ENCODE results near the gene TMEM109. TPM values are rescaled to one million over a fixed set of nuclear protein-coding genes. Genes with fewer than 3 reads are reported as not detected.

TMEM109 gene
- total RNA-seq, 1 donor from 2014 or later: 80.2 TPM

DNA sequence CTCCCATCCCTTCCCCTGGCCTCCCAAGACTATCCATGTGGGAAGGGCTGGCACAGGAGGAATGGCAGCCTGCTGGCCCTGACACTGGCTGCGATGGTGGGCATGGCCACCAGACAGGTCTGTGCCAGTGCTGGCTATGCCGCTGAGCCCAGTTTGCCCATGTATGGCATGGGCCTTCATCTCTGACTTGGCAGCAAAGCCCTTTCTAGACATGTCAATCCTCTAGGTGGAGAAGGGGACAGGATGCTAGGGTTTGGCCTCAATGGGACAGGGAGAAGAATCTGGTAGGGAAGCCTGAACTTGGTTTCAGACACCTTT is 37.8 kb upstream of the TMEM109 start:
- no peak for DNase-seq (ENCODE audit: low spot score)

DNA sequence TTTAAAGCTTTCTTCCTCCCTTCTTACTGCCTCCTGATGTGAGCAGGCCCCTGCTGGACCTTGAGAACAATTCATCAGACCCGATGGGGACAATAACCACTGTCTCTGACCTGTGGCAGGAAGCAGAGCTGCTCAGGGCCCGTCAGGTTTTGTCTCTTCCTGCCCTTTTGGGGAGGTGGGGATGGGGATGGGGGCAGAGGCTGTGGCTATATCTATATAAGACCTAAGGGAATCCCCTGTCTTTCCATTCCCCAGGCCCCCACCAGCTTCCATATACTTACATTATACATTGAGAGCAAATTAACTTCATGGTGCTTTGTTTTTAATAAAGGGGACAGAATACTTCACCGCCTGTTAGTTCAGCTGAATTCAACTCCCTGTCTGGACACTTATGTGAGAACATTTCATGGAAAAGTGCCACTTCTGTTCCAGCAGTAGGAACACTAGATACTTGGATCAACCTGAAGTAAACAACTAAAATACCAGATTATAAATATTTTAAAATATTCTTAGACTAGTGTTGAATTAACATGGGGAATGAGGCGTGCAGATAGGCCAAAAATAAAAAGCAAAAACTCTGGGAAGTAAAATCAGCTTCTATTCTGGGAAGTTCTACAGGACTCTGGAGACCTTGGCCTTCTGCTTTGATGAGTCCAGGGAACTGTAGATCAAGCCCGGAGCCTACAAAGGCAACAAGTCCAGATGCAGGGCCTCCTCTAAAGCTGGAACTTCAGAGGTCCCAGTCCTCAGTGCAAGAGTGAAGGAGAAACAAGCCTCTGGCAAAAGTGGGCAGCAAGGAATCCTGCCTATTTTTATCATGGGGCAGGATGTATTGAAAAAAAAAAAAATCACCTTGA is 35.5 kb upstream of the TMEM109 start:
- DNase-seq (ENCODE audit: low spot score): no peak
- intact Hi-C loops (cut with DNase I): no loop called here

More for the DNA sequence above, 37.8 kb upstream of the TMEM109 start:
- intact Hi-C loops (cut with DNase I): no loop called here

DNA sequence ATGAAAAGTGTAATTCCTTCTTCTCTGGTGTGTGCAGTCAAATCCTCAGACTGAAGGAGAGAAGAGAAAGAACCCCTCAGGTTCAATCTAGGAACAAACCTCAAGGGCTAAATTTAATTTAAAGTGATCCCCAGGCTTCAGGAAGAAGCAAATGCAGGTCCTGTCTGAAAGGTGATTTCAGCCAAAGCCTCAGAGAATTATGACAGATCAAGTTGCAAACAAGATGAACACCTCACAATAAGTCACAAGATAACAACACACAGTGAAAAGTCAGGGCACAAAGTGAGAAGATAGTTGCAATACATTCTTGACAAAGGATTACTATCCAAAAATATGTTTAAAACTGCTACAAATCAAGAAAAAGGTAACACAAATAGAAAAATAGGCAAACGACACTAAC is 34.9 kb upstream of the TMEM109 start:
- no peak for DNase-seq (ENCODE audit: low spot score)

DNA sequence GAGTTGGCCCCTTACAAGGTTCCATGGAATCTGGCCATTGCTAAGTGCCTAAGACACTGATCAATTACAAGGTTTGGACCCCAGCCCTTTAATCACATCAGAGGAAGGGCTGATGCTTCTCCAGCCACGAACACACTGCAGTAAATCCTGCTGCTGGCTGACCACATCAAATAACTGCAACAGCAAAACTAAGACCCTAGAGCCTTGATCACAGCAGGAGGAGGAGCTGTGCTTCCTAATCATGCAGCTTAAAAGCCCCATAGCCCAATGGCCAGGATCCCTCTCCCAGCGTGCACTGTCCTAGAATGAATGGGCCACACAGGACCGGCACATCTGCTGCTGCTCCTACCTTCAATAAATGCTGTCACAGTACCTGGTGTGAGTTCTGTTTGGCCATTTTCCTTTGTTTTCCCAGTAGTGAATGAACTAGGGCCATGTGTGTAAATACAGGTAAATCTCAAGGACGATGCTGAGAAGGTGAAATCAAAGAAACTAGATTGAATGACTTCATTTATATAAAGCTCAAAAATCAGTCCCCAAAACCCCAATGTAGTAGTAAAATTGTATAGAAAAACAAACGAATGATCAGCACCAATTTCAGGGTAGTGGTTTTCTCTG is 33.9 kb upstream of the TMEM109 start:
- no peak for DNase-seq (ENCODE audit: low spot score)
- intact Hi-C loops (cut with DNase I): no loop called here

More for the DNA sequence above, 34.9 kb upstream of the TMEM109 start:
- intact Hi-C loops (cut with DNase I): no loop called here

DNA sequence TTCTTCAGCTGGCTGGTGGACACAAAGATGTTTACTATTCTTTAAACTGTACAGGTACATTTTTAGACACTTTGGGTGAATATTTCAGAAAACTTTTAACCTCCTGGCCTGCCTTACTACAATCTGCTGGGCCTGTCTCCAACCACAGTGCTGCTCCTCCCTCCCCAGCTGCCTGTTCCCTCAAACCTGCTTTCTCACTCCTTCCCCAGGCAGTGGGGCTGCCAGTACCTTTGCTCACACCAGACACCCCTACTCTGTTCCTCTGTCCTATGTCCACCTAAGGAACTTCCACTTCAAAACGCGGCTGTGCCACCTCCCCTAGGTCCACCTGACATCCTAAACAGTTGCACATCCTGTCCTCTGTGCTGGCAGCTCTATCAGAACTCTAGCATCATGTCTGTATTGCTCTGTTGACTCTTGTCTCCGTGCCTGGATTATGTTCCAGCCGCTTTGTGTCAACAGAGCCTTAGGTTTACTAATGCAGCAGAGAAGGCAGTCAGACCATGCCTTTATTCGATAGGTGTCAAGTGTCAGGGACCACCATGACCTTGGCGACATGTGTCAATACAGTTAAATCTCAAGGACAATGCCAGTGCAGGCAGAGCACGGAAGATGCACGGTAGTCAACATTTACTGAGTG is 33.2 kb upstream of the TMEM109 start:
- intact Hi-C loops (cut with DNase I): no loop called here
- no peak for DNase-seq (ENCODE audit: low spot score)

DNA sequence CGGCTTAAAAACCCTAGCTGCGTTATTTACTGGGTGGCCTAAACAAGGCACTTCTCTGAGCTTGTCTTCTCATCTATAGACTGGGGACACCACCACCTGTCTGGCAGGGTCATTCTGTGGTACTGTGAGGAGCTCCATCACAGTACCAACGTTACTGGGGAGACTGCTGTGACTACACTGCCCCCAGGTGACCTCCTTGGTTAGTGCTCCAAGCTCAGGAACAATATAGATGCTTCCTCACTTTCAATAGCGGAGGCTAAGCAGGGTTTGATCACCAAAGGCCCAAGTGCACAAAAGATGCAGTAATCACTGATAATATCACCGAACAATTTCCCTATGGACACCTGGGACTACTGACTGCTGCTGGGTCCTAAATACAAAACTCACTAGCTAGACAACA is 26.4 kb upstream of the TMEM109 start:
- no peak for DNase-seq (ENCODE audit: low spot score)
- intact Hi-C loops (cut with DNase I): loop anchor here (2.0 to 5.0 kb wide), 2 partner anchors 57 to 110 kb away; no protein-coding TSS in a partner anchor

DNA sequence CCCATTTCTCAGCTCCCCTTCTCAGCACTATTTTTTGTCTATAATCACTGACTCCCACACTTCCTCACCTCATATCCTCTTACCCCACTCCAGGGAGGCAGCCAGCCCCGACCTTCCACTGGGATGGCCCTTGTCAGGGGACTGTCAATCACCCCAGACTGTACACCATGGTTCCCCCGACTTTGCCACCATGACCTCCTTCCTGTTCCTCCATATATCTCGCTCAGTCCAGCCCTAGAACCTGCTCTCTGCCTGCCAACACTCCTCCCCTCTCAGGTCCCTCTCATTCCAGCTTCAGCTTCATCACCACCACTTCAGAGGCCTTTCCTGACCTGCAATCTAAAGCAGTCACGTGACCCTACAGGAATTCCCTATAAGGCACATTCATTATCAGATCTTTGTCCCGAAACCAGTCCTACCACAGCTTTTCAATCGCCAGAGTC is 24.1 kb upstream of the TMEM109 start:
- DNase-seq (ENCODE audit: low spot score): no peak
- intact Hi-C loops (cut with DNase I): loop anchor here (5.0 kb wide), 1 partner anchor 113 kb away; no protein-coding TSS in a partner anchor

DNA sequence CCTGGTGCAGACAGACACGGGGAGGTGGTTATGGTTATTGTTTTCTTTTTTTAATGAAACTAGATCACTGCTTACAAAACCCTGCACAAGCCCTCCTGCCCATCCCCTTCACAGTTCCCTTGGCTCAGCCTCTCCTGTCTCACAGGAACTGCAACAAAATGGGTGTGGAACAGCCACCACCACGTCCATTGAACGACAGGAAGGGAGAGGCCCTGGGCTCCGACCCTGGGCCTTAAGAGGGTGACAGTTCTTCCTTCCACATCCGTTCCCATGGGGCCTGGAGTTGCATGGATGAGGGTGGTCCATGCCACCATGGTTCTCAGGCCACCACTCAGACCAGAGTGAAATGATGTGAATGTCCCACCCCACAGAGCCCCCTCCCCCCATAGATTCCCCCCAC is 23.3 kb upstream of the TMEM109 start:
- intact Hi-C loops (cut with DNase I): no loop called here
- DNase-seq (ENCODE audit: low spot score): no peak

DNA sequence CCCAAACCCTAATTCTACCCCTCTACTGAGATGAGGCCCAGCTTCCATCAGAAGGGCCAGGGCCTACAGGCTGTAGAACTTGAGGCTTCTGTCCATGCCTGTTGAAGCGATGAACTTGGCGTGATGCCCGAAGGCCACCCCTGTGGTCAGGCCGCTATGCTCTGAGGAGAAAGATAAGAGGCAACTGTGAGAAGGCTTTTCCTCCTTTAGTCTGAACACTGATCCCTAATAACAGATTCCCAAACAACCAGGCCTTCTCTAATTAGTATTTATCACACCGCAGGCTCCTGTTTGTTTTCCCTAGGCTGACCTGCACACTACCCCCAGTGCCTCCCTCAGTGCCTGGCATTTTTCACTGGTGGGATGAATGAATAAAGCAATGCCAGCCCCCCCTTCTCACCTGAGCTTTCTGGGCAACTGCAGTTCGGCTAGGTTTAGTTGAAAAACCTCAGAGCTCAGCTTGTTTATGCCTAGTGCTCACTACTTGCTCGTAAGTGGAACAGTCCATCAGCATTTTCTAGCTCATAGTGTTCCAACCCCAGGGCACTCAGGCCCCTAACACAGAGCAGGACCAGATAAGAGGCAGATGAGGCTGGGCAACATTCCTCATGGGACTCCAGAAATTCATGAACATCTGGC is 22.7 kb upstream of the TMEM109 start:
- intact Hi-C loops (cut with DNase I): no loop called here
- DNase-seq (ENCODE audit: low spot score): no peak

DNA sequence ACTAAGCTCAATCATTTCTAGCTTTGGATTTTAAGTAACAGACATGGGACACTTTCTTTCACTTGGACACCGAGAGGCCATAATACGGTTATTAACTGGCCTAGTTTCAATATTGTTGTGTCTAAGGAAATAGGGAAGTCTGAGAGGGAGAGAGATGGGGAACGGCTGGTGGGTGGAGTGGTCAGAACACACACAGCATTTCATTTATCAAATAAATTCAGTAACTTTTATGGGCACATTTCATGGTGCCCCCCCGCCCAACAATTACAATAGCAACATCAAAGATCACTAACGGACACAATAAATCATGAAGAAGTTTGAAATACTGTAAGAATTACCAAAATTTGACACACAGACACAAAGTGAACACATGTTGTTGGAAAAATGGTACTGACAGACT is 18.3 kb upstream of the TMEM109 start:
- intact Hi-C loops (cut with DNase I): loop anchor here (5.0 kb wide), 1 partner anchor 113 kb away; no protein-coding TSS in a partner anchor
- DNase-seq (ENCODE audit: low spot score): no peak

DNA sequence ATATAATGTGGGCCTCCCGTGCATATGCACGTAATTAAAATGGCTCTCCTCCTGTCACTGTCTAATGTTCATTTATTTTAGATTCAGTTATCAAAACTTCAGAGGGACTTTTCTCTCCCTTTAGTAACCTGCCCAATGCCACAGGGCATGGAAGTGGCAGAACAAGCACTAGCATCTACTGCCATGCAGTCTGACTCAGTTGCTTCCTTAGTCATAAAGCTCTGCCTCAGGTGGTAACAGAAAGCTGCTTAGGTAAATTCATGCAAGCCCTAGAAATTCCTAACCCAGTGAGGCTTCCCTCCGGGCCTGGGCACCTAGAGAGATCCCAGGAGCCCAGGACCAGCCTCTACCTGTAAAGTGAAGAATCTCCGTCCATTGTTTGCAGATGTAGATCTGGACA is 16.5 kb upstream of the TMEM109 start:
- intact Hi-C loops (cut with DNase I): loop anchor here (5.0 kb wide), 1 partner anchor 115 kb away; no protein-coding TSS in a partner anchor
- DNase-seq (ENCODE audit: low spot score): no peak

DNA sequence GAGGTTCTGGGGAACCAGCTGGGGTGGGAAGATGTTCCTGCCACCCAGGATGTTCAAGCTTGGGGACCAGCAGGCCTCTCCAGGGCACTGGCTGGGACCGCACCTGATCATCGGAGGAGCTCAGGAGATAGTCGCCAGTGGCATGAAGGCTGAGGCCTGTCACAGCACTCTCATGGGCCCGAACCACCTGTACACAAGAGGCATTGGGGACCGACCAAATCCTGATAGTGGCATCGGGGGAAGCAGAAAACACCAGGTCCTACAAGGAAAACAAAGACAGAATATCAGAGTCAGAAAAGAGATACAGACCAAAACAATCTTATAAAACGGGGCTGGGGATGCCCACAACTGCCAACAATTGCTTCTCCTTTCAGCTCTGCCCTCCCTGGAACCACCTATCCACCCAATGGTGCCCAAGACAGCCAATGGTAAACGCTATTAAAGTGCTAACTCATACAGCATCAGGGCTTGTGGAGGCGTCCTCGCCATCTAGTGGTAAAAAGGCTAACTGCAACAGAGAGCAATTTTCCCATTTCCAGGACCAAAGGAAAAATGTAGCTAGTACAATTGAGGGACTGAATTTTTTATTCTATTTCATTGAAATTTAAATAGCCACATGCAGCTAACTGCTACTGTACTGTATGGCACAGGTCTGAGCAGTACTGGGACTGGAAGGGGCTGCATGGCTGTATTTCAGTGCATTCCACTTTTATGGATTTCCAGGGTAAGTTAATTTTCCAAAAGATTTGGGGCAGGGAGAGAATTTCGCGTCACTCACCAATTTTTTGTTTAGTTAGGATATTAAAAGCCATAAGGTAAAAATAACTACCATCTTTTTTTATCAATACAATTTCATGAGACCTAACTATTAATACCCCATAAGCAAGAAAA is 14.7 kb upstream of the TMEM109 start:
- intact Hi-C loops (cut with DNase I): loop anchor here (2.0 to 5.0 kb wide), 2 partner anchors 68 to 117 kb away; no protein-coding TSS in a partner anchor

DNA sequence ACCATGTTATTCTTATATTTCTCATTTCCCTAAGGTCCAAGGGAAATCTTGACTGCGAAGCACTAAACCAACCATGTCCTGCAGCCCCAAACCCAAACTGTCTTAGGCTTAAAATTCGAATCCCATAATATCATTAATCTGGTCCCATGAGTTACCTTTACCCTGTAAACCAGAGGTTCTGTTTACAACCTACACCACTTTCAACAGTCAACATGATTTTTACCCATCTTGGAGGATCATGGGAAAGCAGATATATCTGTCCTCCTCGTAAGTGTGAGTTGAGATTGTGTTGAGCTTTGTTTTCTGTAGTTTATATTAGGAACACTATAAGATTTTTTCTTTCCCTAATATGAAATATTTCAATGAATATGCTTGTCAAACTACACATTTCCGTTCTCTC is 14.0 kb upstream of the TMEM109 start:
- DNase-seq (ENCODE audit: low spot score): no peak
- intact Hi-C loops (cut with DNase I): loop anchor here (2.0 to 5.0 kb wide), 2 partner anchors 69 to 118 kb away; no protein-coding TSS in a partner anchor

More for the DNA sequence above, 14.7 kb upstream of the TMEM109 start:
- DNase-seq (ENCODE audit: low spot score): no peak

DNA sequence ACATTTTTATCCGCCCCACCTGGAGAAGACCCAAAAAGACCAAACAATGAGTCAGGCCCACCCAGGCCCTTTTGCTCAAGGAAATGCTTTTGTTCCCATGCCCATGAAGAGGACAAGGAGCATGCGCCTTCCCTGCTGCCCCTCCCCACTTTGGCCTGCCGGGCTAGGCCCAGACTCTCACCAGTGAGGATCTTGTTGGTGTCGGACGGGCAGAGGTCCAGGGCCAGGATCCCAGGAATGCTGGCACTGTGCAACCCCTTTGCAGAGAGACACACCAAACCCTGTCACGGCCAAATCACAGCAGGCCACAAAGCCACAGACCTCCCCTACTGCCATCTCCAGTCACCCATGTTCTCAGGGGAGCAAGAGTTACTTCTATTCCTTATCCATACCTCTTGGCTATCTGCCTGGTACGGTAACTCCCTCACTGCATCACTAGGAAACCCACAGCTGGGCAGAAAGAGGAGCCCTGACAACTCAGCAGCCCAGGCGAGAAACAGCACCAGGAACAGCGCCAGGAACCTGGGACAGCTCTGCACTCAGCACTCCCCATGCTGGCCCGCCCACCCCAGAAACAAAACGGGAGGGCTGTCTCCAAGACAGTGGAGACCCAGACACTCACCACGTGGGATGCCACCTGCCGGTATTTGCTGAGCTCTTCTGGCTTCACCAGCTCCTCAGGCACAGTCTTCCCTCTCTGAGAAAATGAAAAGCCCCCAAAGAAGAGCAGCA is 13.1 kb upstream of the TMEM109 start:
- DNase-seq (ENCODE audit: low spot score): no peak
- intact Hi-C loops (cut with DNase I): no loop called here

DNA sequence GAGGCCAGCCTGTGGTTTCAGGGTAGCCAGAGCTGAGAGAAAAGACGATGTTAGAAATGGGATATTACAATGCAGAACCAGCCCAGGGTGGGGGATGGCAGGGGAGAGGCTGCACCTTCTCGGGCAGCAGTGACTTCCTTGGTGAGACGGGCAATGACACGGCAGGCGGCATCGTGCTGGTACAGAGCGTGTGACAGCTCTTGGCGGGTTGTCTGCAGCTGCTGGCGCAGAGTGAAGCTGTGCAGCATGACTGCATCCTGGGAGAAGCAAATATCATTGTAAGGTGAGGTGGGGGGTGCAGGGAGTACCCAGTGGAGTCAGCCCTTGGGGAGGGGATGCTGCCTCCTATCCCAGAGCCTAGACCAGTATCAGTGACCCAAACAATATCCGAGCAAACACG is 11.3 kb upstream of the TMEM109 start:
- DNase-seq (ENCODE audit: low spot score): no peak
- intact Hi-C loops (cut with DNase I): no loop called here

DNA sequence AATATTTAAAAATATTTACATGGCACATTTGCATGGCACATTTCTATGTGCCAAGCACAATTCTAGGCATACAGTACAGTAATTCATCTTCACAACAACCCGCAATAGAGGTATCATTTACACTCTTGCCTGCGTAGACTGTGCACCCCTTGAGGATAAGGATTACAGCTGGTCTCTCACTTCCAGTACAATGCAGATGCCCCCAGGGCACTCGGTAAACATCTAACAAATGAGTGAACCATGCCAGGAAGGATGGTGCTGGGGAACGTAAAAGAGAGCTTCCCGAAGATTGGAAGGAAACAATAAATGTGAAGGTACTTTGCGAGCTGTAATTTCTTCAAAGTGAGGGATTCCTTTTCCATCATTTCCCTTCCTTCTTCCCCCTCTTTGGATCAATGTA is 8.9 kb upstream of the TMEM109 start:
- no peak for DNase-seq (ENCODE audit: low spot score)
- intact Hi-C loops (cut with DNase I): loop anchor here (5.0 kb wide), 1 partner anchor 63 kb away; the partner anchor contains the start of gene CCDC86

DNA sequence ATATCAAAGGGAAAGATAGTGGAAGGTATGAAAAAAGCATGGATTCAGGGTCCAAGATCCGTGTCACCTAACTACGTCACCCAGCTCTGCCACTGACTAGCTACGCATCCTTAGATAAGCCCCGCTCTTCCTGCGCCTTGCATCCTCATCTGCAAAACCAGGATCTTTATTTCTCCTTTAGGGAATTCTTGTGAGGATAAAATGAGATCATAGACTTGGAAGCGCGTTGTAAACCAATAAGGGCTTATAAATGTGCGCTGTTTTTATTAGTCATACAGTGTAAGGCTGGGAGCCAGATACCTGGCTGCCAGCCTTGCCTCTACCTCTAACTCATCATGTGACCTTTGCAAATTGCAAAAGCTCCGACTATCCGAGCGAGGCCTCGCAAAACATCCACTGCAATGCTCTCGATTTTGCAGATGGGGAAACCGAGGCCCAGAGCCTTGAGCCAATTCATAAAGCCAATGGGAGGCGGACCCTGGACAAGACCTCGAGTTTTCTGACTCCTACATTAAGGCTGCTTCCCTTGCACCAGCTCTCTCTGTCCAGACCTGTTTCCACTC is 8.3 kb upstream of the TMEM109 start:
- DNase-seq (ENCODE audit: low spot score): no peak
- intact Hi-C loops (cut with DNase I): loop anchor here (5.0 kb wide), 1 partner anchor 63 kb away; the partner anchor contains the start of gene CCDC86
